Activated CD8-positive, alpha-beta memory T cell treated with anti-CD3 and anti-CD28 coated beads, Interleukin-2, amount 50 U/mL, for 48 hours (primary cell): Measurements from ENCODE around the gene SNX21.
A peak's percentile ranks its signal among the peaks of the same experiment; 100 is the strongest.
"Not testable (repeated sequence)": the region's sequence is repeated elsewhere in the genome, so short reads cannot be mapped to it uniquely, and the experiment has no call there.

Source experiments
- DNase-seq: peaks from one replicate; pipeline ENCODE4 v3.0.0-alpha.2; 2020

Gene SNX21

DNA sequence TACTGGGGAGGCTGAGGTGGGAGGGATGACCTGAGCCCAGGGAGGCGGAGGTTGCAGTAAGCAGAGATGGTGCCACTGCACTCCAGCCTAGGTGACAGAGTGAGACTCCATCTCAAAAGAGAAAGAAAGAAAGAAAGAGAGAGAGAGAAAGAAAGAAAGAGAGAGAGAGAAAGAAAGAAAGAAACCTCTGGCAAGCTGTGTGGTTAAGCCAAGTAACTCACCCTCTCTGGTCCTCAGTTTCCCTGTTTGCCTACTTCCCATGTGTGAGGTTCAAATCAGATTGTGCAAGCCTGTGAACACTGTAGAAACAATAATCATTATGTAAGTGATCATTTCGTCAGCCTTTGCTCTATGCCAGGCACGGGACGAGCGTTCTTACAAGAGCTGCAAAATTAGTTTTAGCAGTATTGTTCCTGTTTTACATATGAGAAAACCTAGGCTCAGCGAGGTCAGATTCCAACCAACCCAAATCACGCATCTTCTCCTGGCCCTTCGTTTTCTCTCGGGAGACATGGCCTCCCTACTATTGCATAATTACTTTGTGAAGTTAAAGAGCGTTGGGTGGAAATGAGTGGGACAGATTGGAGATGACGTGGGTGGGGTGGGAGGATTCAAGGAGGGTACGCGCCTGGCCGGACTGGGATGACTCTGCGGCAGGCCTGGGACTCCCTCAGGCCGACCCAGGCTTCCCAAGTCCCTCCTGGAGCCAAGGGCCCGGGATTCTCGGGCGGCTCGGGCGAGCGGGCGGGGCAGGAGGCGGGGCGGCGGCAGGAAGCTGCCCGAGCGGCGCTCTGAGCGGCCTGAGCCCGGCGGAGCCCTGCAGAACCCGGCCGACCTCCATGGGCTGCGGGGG is at the start of gene SNX21:
Gene SNX21, plus strand, starts transcription at position 770 of the 853 bp plus-strand sequence. CDS start 121 bp downstream, outside the sequence.
- peak; percentile 62 for DNase-seq

DNA sequence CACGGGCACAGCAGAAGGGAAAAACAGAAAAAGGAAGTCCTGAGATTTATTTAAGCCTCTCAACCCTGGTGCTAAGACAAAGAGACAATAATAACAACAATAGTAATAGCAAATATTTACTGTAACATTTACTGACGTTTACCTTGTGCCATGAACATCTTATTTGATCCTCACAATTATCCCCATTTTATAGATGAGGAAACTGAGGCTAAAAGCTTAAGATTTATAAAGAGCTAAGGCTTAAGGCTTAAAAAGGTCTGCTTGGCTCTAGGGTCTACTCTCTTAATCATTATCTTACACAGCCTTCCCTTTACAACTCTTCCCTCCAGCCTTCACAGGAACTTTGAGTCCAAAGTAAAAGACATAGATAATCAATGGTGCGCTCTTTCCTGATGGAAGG is 45.2 kb upstream of the SNX21 start:
- no peak for DNase-seq

- DNase-seq = no peak
Observed at GRCh38 chr20:45792317-45793118, 41.1 kb upstream of the SNX21 start.

DNA sequence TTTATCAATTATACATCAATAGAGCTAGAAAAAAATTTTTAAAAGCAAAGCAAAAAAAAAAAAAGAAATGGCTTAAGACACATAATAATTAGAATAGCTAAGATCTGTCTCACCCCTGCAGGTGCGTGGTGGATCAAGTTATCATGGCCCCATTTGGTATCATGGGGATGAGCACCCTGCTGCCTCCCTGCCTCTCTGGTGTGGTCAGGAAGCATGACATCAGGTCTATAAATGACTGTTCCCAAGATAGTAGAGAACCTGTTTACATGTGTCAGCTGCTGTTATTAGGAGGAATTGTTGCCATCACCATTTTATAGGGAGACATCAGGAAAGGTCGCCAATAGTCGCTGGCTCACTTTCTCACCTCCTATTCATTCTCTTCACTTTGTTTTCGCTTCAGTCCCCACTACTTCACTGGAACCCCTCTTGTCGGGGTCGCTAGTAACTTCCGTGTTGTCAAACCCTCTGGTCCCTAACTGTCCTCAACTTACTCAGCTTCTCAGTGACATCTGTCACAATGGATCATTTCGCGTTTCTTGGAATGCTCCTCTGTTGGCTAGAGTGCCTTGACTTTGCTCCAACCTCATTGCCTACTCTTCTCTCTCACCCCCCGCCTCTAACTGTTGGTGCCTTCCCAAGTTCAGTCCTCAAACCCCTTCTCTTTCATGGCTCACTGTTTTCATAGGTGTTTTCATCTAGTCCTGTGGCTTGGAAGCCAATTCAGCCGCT is 37.1 kb upstream of the SNX21 start:
- no peak for DNase-seq

- not testable (repeated sequence) for DNase-seq
Observed at GRCh38 chr20:45797510-45797909, 36.1 kb upstream of the SNX21 start.

DNA sequence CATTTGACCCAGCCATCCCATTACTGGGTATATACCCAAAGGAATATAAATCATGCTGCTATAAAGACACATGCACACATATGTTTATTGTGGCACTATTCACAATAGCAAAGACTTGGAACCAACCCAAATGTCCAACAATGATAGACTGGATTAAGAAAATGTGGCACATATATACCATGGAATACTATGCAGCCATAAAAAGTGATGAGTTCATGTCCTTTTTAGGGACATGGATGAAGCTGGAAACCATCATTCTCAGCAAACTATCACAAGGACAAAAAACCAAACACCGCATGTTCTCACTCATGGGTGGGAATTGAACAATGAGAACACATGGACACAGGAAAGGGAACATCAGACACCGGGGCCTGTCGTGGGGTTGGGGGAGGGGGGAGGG is 35.6 kb upstream of the SNX21 start:
- not testable (repeated sequence) for DNase-seq

GRCh38 chr20:45798935-45799642 is 34.5 kb upstream of the SNX21 start:
- DNase-seq = peak; percentile 67

GRCh38 chr20:45801851-45802250 is 31.7 kb upstream of the SNX21 start:
- DNase-seq = no peak

- DNase-seq = no peak
Observed at GRCh38 chr20:45810191-45810970, 23.2 kb upstream of the SNX21 start.

DNA sequence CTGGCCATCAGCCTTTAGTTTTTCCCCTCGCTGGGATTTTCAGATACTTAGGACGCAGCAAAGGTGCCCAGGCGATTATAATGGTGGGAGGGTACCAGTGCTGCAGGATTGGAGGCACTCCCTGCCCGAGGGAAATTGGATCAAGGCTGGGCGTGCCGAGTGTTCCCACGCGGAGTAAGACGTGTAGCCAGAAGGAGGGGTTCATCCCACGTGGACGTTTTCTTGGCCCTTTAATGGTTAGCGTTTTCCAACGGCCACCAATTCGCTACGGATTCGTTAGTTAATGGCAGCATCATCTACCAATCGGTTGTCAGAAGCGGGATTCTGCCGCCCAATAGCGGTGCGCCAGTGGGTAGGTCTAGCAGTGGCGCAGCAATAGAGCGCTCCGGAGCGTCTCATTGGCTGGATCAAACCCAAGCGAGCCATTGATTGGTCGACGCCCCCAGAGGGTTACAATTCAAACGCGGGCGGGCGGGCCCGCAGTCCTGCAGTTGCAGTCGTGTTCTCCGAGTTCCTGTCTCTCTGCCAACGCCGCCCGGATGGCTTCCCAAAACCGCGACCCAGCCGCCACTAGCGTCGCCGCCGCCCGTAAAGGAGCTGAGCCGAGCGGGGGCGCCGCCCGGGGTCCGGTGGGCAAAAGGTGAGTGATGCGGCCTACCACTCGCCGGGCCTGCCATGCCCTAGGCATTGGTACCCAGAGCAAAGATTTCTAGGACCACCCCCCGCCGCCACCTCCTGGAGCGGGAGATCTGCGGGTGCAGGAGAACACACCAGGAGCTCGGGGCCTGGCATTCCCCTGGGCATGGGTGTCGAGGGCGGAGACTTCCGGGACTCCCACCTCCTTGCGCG is 21.2 kb upstream of the SNX21 start, which contains the start of gene UBE2C:
Gene UBE2C, plus strand, starts transcription at position 488 of the 849 bp plus-strand sequence. Its CDS starts 52 bp downstream, at position 540.
- peak; percentile 95 for DNase-seq

GRCh38 chr20:45813006-45813340 is 20.6 kb upstream of the SNX21 start:
- DNase-seq = no peak

GRCh38 chr20:45813489-45813888 is 20.1 kb upstream of the SNX21 start:
- DNase-seq = no peak

DNA sequence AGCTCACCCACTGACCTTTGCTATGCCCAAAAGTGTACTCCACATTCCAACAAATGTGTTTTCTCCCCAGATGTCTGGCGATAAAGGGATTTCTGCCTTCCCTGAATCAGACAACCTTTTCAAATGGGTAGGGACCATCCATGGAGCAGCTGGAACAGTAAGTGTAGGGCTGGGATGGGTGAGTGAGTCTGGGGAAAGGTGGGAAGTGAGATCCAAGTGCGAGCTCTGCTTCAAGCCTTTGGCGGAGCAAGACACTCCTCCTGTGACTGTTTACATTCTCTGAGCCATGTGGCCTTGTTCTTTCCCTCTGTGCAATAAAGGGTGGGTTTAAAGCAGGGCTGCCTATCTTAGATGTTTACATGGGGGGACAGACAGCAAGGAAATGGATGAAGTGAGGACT is 19.3 kb upstream of the SNX21 start:
- no peak for DNase-seq

DNA sequence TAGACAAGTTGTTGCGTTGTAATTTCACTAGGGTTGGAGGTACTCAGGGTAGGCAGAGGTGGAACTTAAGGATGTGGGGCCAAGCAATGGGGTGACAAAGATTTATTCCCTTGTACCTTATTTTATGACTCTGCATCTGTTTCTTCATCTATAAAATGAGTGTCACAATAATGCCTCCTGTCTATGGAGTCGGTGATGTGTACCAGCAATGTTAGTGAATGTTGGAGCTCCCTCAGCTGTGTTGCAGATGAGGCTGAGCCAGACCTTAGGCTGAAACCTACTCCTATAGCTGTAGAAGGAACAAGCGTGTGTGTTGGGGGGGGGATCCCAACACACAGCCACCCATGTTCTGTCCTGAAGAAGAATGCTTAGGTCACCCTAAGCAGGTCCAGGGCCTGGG is 16.6 kb upstream of the SNX21 start:
- DNase-seq = no peak

- no peak for DNase-seq
Observed at GRCh38 chr20:45817376-45818194, 16.0 kb upstream of the SNX21 start.

DNA sequence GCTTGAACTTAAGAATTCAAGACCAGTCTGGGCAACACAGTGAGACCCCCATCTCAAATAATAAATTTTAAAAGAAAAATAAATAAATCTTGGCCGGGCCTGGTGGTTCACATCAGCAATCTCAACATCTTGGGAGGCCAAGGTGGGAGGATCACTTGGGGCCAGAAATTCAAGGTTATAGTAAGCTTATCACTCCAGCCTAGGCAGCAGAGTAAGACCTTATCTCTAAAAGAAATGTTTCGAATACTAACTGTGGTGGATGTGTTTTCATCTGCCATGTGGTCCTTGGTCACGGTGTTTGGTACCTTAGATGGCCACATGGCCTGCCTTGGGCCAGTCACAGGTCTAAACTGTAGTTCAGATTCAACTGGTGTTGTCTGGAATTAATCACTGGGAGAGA is 15.4 kb upstream of the SNX21 start:
- DNase-seq = no peak

DNA sequence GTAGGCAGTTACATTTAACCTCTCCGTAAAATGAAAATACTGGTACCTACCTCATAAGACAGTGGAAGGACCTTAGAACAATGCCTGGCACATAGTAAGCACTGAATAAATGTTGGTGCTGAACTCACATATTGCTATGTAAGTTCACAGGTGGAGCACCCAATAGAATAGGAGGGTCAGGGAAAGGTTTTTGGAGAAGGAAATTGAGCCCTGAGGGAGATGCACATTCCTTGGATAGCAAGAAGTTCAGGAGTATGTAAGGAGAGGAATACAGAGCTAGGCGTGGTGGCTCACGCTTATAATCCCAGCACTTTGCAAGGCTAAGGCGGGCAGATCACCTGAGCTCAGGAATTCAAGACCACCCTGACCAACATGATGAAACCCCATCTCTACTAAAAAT is 14.1 kb upstream of the SNX21 start:
- DNase-seq = no peak

DNA sequence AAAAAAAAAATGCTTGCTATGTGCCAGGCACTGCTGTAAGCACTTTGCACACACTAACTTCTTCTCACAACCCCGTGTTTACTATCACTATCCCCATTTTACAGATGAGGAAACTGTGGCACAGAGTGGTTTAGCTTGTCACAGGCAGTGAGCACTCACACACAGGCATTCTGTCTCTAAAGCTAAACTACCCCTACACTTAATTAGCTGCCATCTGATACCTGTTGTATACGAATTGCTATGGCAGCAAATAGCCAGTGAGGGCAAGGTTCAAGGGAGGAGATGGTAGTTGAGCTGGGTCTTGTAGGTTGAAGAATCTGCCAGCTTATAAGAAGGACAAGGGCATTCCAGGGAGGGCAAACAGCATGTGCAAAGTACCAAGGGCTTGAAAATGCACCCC is 11.7 kb upstream of the SNX21 start:
- DNase-seq = no peak

- DNase-seq = no peak
Observed at GRCh38 chr20:45822857-45823256, 10.7 kb upstream of the SNX21 start.
